Neuronal stem cell (in vitro differentiated cells): Measurements from ENCODE around the gene BPIFA3.

Experiments used
- DNase-seq: peaks from one replicate; pipeline ENCODE4 v3.0.0-alpha.2; 2013; ENCODE audit warnings: low spot score
- H2AFZ ChIP-seq: one replicate; pipeline ENCODE4 v1.6.1; 2013; ENCODE audit warnings: mild to moderate bottlenecking, low read length, inconsistent platforms
- H2AK5ac ChIP-seq: 2 replicates; pipeline ENCODE4 v1.6.1; 2013; ENCODE audit warnings: low read depth, mild to moderate bottlenecking, inconsistent platforms, low read length, moderate library complexity, mixed read lengths
- H2BK120ac ChIP-seq: 2 replicates; pipeline ENCODE4 v1.6.1; 2013; ENCODE audit warnings: low read depth, mild to moderate bottlenecking, inconsistent platforms, low read length, moderate library complexity, mixed read lengths
- H2BK12ac ChIP-seq: one replicate; pipeline ENCODE4 v1.6.1; 2013; ENCODE audit warnings: low read length, inconsistent platforms
- H2BK15ac ChIP-seq: 2 replicates; pipeline ENCODE4 v1.6.1; 2013; ENCODE audit warnings: mild to moderate bottlenecking, low read length, inconsistent platforms, mixed read lengths
- H2BK5ac ChIP-seq: one replicate; pipeline ENCODE4 v1.6.1; 2013; ENCODE audit warnings: inconsistent platforms, mild to moderate bottlenecking, low read length, moderate library complexity
- H3K14ac ChIP-seq: one replicate; pipeline ENCODE4 v1.6.1; 2013; ENCODE audit warnings: low read length, inconsistent platforms
- H3K18ac ChIP-seq: 2 replicates; pipeline ENCODE4 v1.6.1; 2013; ENCODE audit warnings: low read length, inconsistent platforms
- H3K23ac ChIP-seq: 2 replicates; pipeline ENCODE4 v1.6.1; 2013; ENCODE audit warnings: low read depth, mild to moderate bottlenecking, mixed read lengths, low read length, inconsistent platforms; ENCODE audit not compliant: poor library complexity
- H3K27ac ChIP-seq: replicated peaks from 3 replicates; pipeline ENCODE4 v1.5.1; 2013; ENCODE audit warnings: low read length, inconsistent platforms
- H3K27me3 ChIP-seq, 3 experiments: 2 replicates each; pipeline ENCODE4 v1.6.1; 2013; ENCODE audit warnings: low read length in 3 of 3, mild to moderate bottlenecking in 2 of 3, inconsistent platforms in 1 of 3, low read depth in 1 of 3, mixed read lengths in 1 of 3, moderate library complexity in 1 of 3; ENCODE audit not compliant: control insufficient read depth in 3 of 3, insufficient read depth in 3 of 3
- H3K36me3 ChIP-seq, 2 donors: replicated peaks in 1 of 2; 2 replicates each; pipeline ENCODE4 v1.6.1; 2013; ENCODE audit warnings: low read length in 2 of 2; ENCODE audit not compliant: control insufficient read depth in 2 of 2, insufficient read depth in 2 of 2
- H3K4ac ChIP-seq: 2 replicates; pipeline ENCODE4 v1.6.1; 2013; ENCODE audit warnings: inconsistent platforms, mild to moderate bottlenecking, low read length, moderate library complexity
- H3K4me1 ChIP-seq, 2 donors: 1 replicate in 1 of 2; 2 replicates in 1 of 2; pipeline ENCODE4 v1.6.1; 2013; ENCODE audit warnings: low read length in 2 of 2, low read depth in 1 of 2; ENCODE audit not compliant: control insufficient read depth in 2 of 2, insufficient read depth in 1 of 2
- H3K4me2 ChIP-seq: one replicate; pipeline ENCODE4 v1.6.1; 2013; ENCODE audit warnings: mild to moderate bottlenecking, low read length, inconsistent platforms; ENCODE audit not compliant: insufficient read depth, poor library complexity, severe bottlenecking
- H3K4me3 ChIP-seq, 2 donors: 2 replicates each; pipeline ENCODE4 v1.5.1; 2013; ENCODE audit warnings: low read length in 2 of 2, mild to moderate bottlenecking in 2 of 2, inconsistent platforms in 1 of 2, moderate library complexity in 1 of 2
- H3K79me1 ChIP-seq: one replicate; pipeline ENCODE4 v1.6.1; 2013; ENCODE audit warnings: low read depth, mild to moderate bottlenecking, inconsistent platforms, low read length, moderate library complexity
- H3K9ac ChIP-seq: one replicate; pipeline ENCODE4 v1.6.1; 2013; ENCODE audit warnings: mild to moderate bottlenecking, low read depth, low read length, inconsistent platforms; ENCODE audit not compliant: poor library complexity
- H3K9me3 ChIP-seq, 2 donors: replicated peaks in 1 of 2; 2 replicates each; pipeline versions ENCODE3 to v1.6.1; 2013; ENCODE audit warnings: low read length in 2 of 2, mild to moderate bottlenecking in 2 of 2, inconsistent platforms in 1 of 2, low read depth in 1 of 2, mixed read lengths in 1 of 2, moderate library complexity in 1 of 2; ENCODE audit not compliant: control insufficient read depth in 2 of 2, insufficient read depth in 1 of 2
- H4K8ac ChIP-seq: one replicate; pipeline ENCODE4 v1.6.1; 2013; ENCODE audit warnings: low read depth, mild to moderate bottlenecking, inconsistent platforms, low read length, moderate library complexity
- H4K91ac ChIP-seq: one replicate; pipeline ENCODE4 v1.6.1; 2013; ENCODE audit warnings: low read length, low read depth, mild to moderate bottlenecking, inconsistent platforms; ENCODE audit not compliant: poor library complexity
- WGBS, 2 donors: extraction: QIAGEN DNeasy Blood & Tissue Kit; methylation state at CpG; one replicate each; pipeline ENCODE4 v1.1.7; 2013; ENCODE audit warnings: missing lambda C conversion rate in 2 of 2, mixed read lengths in 1 of 2; ENCODE audit not compliant: insufficient read length in 2 of 2, insufficient replicate concordance in 1 of 2; ENCODE audit errors: extremely low coverage in 2 of 2; 5-methylcytosine and 5-hydroxymethylcytosine counted together

Gene BPIFA3

GRCh38 chr20:33209789-33210188 is 7.4 kb upstream of the BPIFA3 start:
- no peak overlapping the region for H2BK120ac ChIP-seq
- H3K18ac ChIP-seq, result no peak overlapping the region
- no peak overlapping the region for H2BK5ac ChIP-seq
- H2AK5ac ChIP-seq, result no peak overlapping the region
- no peak overlapping the region for H2AFZ ChIP-seq
- no peak overlapping the region for H4K91ac ChIP-seq
- no peaks in the 10 kb centered on the region for H3K36me3 ChIP-seq
- peaks cover 0 to 3% (median 0%) of the 10 kb centered on the region in 3 experiments for H3K27me3 ChIP-seq
- no peak overlapping the region for H3K14ac ChIP-seq
- H3K23ac ChIP-seq, result no peak overlapping the region
- no peaks in the 10 kb centered on the region for H3K4me1 ChIP-seq
- no CpG with 5 or more reads among the region's 13 CpGs for WGBS, 2 donors
- no peak overlapping the region for H2BK12ac ChIP-seq
- no peak overlapping the region for H3K4ac ChIP-seq
- peak; percentile 85 for DNase-seq
- no peak overlapping the region for H3K9ac ChIP-seq
- H3K9me3 ChIP-seq, result no peaks in the 10 kb centered on the region
- H4K8ac ChIP-seq, result no peak overlapping the region
- no peak overlapping the region for H3K4me2 ChIP-seq
- H3K27ac ChIP-seq, result no peak overlapping the region
- H3K4me3 ChIP-seq, result no peak overlapping the region
- H3K79me1 ChIP-seq, result no peaks in the 10 kb centered on the region
- no peak overlapping the region for H2BK15ac ChIP-seq

GRCh38 chr20:33210371-33210770 is 6.8 kb upstream of the BPIFA3 start:
- no CpG with 5 or more reads among the region's 1 CpG for WGBS, 2 donors
- no peaks in the 10 kb centered on the region for H3K79me1 ChIP-seq
- H3K9me3 ChIP-seq, result no peaks in the 10 kb centered on the region
- no peak for DNase-seq
- no peak overlapping the region for H3K4me3 ChIP-seq
- H3K18ac ChIP-seq, result no peak overlapping the region
- H4K8ac ChIP-seq, result no peak overlapping the region
- no peak overlapping the region for H3K23ac ChIP-seq
- peaks cover 0 to 3% (median 0%) of the 10 kb centered on the region in 3 experiments for H3K27me3 ChIP-seq
- no peak overlapping the region for H3K9ac ChIP-seq
- no peak overlapping the region for H4K91ac ChIP-seq
- no peak overlapping the region for H2AFZ ChIP-seq
- H2AK5ac ChIP-seq, result no peak overlapping the region
- no peak overlapping the region for H3K4me2 ChIP-seq
- no peak overlapping the region for H3K27ac ChIP-seq
- no peak overlapping the region for H2BK5ac ChIP-seq
- H2BK12ac ChIP-seq, result no peak overlapping the region
- no peak overlapping the region for H2BK120ac ChIP-seq
- no peak overlapping the region for H3K14ac ChIP-seq
- no peak overlapping the region for H3K4ac ChIP-seq
- no peaks in the 10 kb centered on the region for H3K4me1 ChIP-seq
- no peaks in the 10 kb centered on the region for H3K36me3 ChIP-seq
- no peak overlapping the region for H2BK15ac ChIP-seq

- Histone ChIP-seq H3K4me3 (no peak overlapping the region), H2AFZ (no peak overlapping the region), H4K8ac (no peak overlapping the region), H3K4ac (no peak overlapping the region), H3K4me1 (no peaks in the 10 kb centered on the region), H2BK5ac (no peak overlapping the region), H2BK12ac (no peak overlapping the region), H3K36me3 (no peaks in the 10 kb centered on the region), H3K18ac (no peak overlapping the region), H3K27me3 (no peaks in the 10 kb centered on the region), H3K14ac (no peak overlapping the region), H2BK15ac (no peak overlapping the region), H3K79me1 (no peaks in the 10 kb centered on the region), H4K91ac (no peak overlapping the region), H3K23ac (no peak overlapping the region), H3K4me2 (no peak overlapping the region), H3K27ac (no peak overlapping the region), H2BK120ac (no peak overlapping the region), H2AK5ac (no peak overlapping the region), H3K9ac (no peak overlapping the region), H3K9me3 (no peaks in the 10 kb centered on the region)
- no CpG with 5 or more reads among the region's 5 CpGs for WGBS, 2 donors
- peak; percentile 54 for DNase-seq
These were observed 5.2 kb upstream of the BPIFA3 start for GRCh38 chr20:33211817-33212424.

- no peak overlapping the region for H2BK120ac ChIP-seq
- H3K4me3 ChIP-seq, result no peak overlapping the region
- H3K4me2 ChIP-seq, result no peak overlapping the region
- no peak for DNase-seq
- H2AK5ac ChIP-seq, result no peak overlapping the region
- WGBS, 2 donors, result no CpG with 5 or more reads among the region's 4 CpGs
- H3K79me1 ChIP-seq, result no peaks in the 10 kb centered on the region
- H3K27ac ChIP-seq, result no peak overlapping the region
- H3K23ac ChIP-seq, result no peak overlapping the region
- H3K18ac ChIP-seq, result no peak overlapping the region
- no peak overlapping the region for H3K9ac ChIP-seq
- no peak overlapping the region for H2BK5ac ChIP-seq
- no peaks in the 10 kb centered on the region for H3K27me3 ChIP-seq
- H2BK15ac ChIP-seq, result no peak overlapping the region
- H2AFZ ChIP-seq, result no peak overlapping the region
- H3K36me3 ChIP-seq, result no peaks in the 10 kb centered on the region
- H3K14ac ChIP-seq, result no peak overlapping the region
- no peaks in the 10 kb centered on the region for H3K9me3 ChIP-seq
- no peak overlapping the region for H2BK12ac ChIP-seq
- H3K4ac ChIP-seq, result no peak overlapping the region
- H4K8ac ChIP-seq, result no peak overlapping the region
- no peak overlapping the region for H4K91ac ChIP-seq
- H3K4me1 ChIP-seq, result no peaks in the 10 kb centered on the region
These were observed 7.2 kb downstream of the BPIFA3 start for GRCh38 chr20:33224399-33224798.
